Occipital lobe (tissue), 2 donors: ENCODE data around the gene TH. TPM values are rescaled to one million over a fixed set of nuclear protein-coding genes. Genes with fewer than 3 reads are reported as not detected.

Source experiments
- DNase-seq: peaks from one replicate; lab custom pipeline; 2025; lab: John Stamatoyannopoulos, UW
- total RNA-seq: library from RNA; depleted of rRNA; stranded (reverse); fragments of >200 nt; gene quantifications from one replicate; pipeline ENCODE4 v1.2.3, GENCODE V29; 2014

The TH gene
- not detected for total RNA-seq

GRCh38 chr11:2171591-2172003 is at the start of gene TH:
TH (minus strand) TSS chr11:2171815; CDS start chr11:2171786, 29 bp downstream.
- no peak for DNase-seq

- DNase-seq: no peak
Measured at GRCh38 chr11:2221024-2221423, 49.4 kb upstream of the TH start.

- no peak for DNase-seq
Measured at GRCh38 chr11:2220173-2220771, 48.7 kb upstream of the TH start.

DNA sequence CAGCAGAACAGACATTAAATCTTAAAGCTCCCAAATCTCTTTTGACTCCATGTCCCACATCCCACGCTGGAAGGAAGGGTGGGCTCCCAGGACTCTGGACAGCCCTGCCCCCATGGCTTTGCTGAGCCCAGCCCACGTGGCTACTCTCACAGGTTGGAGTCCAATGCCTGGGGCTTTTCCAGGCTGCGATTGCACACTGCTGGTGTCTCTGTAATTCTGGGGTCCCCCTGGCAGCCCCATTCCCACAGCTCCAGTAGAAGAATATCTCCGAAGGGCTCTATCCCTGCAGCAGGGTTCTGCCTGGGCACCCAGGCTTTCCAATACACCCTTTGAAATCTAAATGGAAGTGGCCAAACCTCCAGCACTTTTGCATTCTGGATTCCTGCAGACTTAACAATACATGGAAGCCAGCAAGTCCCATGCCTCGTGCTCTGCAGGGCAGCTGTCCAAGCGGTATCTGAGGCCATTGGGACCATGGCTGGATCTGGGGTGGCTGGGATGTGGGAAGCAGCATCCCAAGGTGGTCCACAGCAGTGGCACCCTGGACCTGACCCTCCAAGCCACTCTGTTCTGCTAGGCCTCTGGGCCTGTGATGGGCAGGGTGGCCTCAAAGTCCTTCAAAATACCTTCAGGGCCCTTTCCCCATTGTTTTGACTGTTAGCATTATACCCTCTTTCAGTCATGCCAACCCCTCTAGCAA is 47.9 kb upstream of the TH start:
- DNase-seq: no peak

- no peak for DNase-seq
Measured at GRCh38 chr11:2218031-2218633, 46.5 kb upstream of the TH start.

DNA sequence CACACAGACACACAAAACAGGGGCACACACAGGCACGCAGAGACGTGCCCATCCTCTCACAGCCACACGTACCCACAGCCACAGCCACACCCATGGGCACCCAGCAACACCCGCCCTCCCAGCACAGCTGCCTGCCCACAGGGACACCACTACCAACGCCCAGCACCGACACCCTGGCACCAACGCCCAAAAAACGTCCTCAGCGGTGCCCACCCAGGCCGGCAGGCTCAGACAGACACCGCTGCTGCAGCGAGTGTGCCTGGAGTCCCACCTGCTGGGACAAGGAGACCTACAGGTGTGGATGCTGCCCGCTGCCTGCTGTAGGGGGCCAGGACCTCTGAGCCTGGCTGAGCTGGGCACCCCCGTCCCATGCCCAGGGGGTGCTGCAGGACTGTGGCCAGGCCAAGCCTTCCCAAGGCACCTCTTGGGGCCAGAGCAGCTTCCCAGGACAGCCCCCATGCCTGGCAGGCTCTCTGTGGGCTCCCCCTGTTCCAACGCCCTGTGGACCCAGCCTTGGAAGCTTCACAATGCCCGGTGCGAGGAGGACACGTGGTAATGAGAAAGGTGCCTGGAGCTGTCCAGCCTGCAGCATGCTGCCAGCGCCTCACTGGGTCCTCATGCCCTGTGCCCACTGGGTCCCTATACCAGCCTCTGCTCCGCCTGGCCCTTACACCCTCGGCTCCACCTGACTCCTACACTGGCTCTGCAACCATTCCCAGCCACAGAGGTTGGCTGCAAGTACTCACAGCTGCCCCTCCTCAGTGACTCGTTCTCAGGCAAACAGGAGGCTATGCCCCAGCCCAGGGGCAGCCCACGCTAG is 45.8 kb upstream of the TH start:
- no peak for DNase-seq

DNA sequence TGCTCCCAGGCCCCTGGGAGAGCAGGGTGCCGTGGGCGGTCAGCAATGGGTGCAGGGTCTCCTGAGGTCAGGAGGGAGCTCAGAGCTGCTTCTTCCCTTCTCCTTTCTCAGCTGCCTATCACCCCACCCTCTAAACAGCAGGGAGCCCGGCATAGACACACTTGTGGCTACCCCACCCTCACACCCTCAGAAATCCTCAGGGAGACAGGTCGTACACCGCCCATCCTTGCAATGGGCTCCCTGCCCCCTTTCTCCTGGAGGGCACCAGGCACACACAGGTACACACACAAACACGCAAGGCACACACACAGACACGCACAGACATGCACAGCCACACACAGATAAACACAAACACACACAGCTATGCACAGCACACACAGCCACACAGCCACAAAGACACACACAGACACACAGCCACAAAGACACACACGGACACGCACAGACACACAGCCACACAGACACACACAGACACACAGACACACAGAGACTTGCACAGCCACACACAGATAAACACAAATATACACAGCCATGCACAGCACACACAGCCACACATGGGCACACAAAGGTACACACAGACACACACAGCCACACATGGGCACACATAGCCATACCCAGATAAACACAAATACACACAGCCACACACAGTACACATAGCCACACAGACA is 44.9 kb upstream of the TH start:
- no peak for DNase-seq

DNA sequence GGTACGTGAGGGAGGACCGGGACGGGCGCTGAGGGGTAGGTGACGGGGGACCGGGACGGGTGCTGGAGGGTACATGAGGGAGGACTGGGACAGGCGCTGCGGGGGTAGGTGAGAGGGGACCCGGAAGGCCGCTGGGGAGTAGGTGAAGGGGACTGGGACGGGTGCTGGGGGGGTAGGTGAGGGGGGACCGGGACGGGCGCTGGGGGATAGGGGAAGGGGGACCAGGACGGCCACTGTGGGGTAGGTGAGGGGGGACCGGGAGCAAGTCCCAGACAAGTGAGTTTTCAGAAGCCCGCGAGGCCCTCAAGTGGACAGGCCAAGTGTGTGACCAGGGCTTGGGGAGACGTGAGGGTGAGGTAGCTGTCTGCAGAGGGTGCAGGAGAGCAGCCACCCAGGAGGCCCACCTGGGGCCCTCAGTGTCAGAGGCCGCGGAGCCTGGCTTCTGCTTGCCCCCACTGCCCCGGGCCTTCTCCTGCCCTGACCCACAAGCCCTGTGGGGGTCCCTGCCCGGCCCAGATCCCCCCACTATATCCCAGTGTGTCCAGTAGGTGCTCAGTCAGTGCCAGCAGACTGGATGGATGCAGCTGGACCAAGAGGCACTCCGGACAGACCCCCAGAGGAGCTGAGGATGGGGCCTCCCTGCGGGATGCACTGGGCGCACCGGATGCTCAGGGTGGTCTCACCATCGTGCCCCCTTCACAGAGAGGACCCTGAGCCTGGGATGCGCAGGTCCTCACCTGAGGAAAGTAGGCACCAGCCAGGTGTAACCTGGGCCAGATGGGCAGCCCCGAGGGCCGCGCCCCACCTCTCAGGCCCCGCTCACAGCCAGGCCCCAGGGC is 44.2 kb upstream of the TH start:
- no peak for DNase-seq

GRCh38 chr11:2215230-2215560 is 43.6 kb upstream of the TH start:
- no peak for DNase-seq

DNA sequence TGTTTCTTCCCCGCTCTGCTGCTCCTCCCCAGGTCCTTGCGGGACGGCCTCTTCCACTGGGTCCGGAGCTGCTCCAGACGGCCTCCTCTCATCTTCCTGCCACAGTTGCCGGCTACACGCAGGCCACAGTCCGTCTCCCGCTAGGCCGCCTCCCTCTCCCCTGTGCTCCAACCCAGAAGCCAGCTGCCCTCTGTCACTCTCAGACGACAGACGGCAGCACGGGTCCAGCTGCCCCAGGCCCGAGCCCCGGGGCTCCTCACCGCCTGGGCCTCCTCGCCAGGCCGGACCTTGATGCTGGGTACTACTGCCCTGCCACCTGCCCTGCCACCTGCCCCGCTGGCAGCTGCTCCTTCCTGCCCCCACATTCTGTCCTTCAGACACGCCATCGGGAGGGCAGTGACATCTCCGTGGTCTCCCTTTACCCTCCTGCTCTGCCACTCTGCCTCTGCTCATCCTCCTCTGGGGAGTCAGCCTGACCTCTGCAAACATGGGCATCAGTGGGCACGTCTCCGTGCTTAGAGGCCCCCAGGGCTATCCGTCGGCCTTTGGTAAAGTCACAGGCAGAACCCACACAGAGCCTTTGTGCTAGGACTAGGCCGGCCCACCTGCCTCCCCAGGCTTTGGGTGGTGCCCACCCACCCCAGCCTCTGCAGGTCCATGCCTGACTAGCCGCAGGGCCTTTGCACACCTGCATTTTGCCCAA is 43.1 kb upstream of the TH start:
- no peak for DNase-seq

- no peak for DNase-seq
Measured at GRCh38 chr11:2213890-2214526, 42.4 kb upstream of the TH start.

DNA sequence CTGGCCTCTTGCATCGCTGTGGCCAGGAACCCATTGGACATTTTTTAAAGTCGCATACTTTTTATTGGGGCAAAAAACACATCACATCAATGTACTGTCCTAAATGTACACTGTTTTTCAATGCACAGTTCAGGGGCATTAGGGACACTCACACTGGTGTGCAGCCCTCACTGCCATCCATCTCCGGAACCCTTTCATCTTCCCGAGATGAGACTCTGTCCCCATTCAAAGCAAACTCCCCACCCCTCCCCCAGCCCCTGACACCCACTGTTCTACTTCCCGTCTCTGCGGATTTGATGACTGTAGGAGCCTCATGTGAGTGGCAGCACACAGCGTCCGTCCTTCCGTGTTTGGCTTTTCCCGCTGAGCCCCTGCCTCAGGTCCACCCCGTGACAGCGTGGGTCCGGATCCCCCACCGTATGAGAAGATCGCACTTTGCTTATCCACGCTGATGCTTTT is 41.8 kb upstream of the TH start:
- no peak for DNase-seq

GRCh38 chr11:2212411-2213251 is 41.0 kb upstream of the TH start:
- no peak for DNase-seq

- DNase-seq: no peak
Measured at GRCh38 chr11:2211113-2211971, 39.7 kb upstream of the TH start.

DNA sequence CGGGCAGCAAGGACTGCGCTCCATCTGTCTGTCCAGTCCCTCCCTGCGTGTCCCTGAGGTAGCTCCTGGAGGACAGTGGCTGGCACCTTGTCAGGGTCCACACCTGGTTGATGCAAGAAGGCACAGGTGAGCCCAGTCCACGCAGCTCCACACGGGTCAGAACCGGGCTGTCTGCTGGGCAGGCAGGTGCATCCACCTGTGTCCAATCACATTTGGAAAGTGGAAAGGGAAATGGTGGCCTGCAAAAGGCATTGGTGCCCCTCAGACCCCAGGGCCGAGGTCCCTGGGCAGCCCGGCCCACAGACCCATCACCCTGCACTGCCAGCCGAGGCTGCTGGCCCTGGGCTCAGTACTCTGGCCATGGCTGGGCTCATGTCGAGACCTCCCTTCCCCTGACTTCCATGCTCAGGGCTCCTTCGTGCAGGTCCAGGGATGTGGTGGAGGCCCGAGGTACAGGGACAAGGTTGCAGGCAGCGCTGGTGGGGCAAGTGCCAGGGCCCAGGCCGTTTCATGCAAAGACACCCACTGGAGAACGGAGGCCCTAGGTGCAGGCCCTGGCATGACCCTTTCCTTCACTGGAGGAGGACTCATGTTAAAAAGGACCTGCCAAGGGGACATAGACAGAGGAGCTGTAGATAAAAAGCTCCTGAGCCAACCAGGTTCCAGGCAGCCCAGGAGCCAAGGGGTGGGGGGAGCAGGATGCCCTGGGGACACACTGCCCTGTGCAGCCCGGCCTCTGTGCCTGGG is 38.9 kb upstream of the TH start:
- DNase-seq: no peak

GRCh38 chr11:2209900-2210321 is 38.3 kb upstream of the TH start:
- DNase-seq: no peak

DNA sequence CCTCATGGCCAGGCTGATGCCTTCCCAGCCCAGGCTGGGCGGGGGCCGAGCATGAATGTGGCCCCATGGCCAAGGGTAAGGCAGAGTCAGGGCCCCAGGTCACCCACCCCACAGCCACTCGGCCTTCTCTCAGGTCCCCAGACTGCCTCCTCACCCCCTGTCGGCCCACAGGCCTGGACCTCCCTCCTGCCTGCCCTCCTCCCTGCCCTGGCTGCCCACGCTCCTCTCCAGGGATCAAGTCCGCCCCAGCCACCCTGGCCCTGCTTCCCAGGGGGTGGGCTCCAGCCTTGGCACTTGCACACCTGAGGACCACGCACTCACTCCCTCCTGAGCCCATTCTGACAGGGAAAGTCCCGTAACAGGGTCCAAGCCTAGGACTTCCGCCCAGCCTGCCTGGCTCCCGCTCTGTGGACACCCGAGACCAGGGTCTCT is 37.8 kb upstream of the TH start:
- DNase-seq: no peak
